VCaP (cell line): ENCODE results near the gene BCAR3.
A peak's percentile ranks its signal among the peaks of the same experiment; 100 is the strongest.

Experiments used
- H3K27ac ChIP-seq: fragments of 450-650 bp; 2 replicates; pipeline ENCODE4 v1.5.1; 2017
- CTCF ChIP-seq: fragments of 450-650 bp; conservative IDR thresholded peaks from 2 replicates; pipeline ENCODE4 v1.5.1; 2017; ENCODE audit warnings: mild to moderate bottlenecking, moderate library complexity

Gene BCAR3

GRCh38 chr1:93549131-93549530, 132.5 kb downstream of the BCAR3 start:
- TF ChIP-seq CTCF: no peak
- no peak overlapping the region for H3K27ac ChIP-seq

GRCh38 chr1:93546162-93546863, 135.3 kb downstream of the BCAR3 start:
- no peak for TF ChIP-seq CTCF
- H3K27ac ChIP-seq: no peak overlapping the region

- H3K27ac ChIP-seq: no peak overlapping the region
Measured at GRCh38 chr1:93542398-93542797, 139.2 kb downstream of the BCAR3 start.

GRCh38 chr1:93541045-93541444, 140.6 kb downstream of the BCAR3 start:
- TF ChIP-seq CTCF: no peak
- H3K27ac ChIP-seq: no peak overlapping the region

More at GRCh38 chr1:93542398-93542797, 139.2 kb downstream of the BCAR3 start:
- no peak for TF ChIP-seq CTCF

- no peak overlapping the region for H3K27ac ChIP-seq
- TF ChIP-seq CTCF: no peak
Measured at GRCh38 chr1:93537924-93538323, 143.7 kb downstream of the BCAR3 start.

GRCh38 chr1:93537396-93537795, 144.2 kb downstream of the BCAR3 start:
- no peak overlapping the region for H3K27ac ChIP-seq
- no peak for TF ChIP-seq CTCF

GRCh38 chr1:93533677-93534076, 148.0 kb downstream of the BCAR3 start:
- no peak for TF ChIP-seq CTCF
- H3K27ac ChIP-seq: peak overlapping the region; percentile 18
